Panc1 (cell line): ENCODE data around the gene MYH11. TPM values are rescaled to one million over a fixed set of nuclear protein-coding genes. Genes with fewer than 3 reads are reported as not detected.

Experiments used
- ATAC-seq: fragments of 200-7000 bp; cut with Tn5 transposase; 2 replicates; pipeline ENCODE4 v1.9.1; 2020; ENCODE audit warnings: mild to moderate bottlenecking, moderate library complexity
- BruUV-seq: library from RNA; stranded (reverse); fragments of 400-500 nt; replicated peaks from 2 replicates; lab custom pipeline; 2021; lab: Mats Ljungman, UMichigan
- CTCF ChIA-PET: fragments of 300-600 bp; sonication (Branson Sonifier 250); formaldehyde crosslinking; loops from one replicate; lab custom pipeline; 2022; ENCODE audit warnings: antibody characterized with exemption; lab: Charles Lee
- POLR2A ChIA-PET: fragments of 300-600 bp; sonication (Branson Sonifier 250); formaldehyde crosslinking; loops from one replicate; lab custom pipeline; 2022; ENCODE audit warnings: antibody characterized with exemption; lab: Charles Lee
- DNase-seq: peaks from one replicate; pipeline ENCODE4 v3.0.0-alpha.2; 2010; ENCODE audit warnings: low read depth, low spot score
- H3K27ac ChIP-seq: 2 replicates; pipeline ENCODE4 v1.5.1; 2011; ENCODE audit warnings: mild to moderate bottlenecking, low read length, inconsistent platforms
- H3K27me3 ChIP-seq: fragments of 200-500 bp; sonication (Bioruptor generic); 2 replicates; pipeline ENCODE4 v1.6.0; 2014; ENCODE audit warnings: low read length, inconsistent platforms; ENCODE audit not compliant: control insufficient read depth, insufficient read depth
- H3K36me3 ChIP-seq: fragments of 200-500 bp; sonication (Bioruptor generic); 2 replicates; pipeline ENCODE4 v1.5.1; 2014; ENCODE audit warnings: inconsistent platforms, mild to moderate bottlenecking, low read length, moderate library complexity; ENCODE audit not compliant: control insufficient read depth, insufficient read depth
- H3K4me1 ChIP-seq: 2 replicates; pipeline ENCODE4 v1.5.1; 2011; ENCODE audit warnings: inconsistent platforms, mild to moderate bottlenecking, low read length, moderate library complexity; ENCODE audit not compliant: control insufficient read depth, insufficient read depth
- H3K4me3 ChIP-seq, 2 experiments: 2 replicates each; pipeline ENCODE4 v1.5.1; 2011 to 2012; ENCODE audit warnings: low read depth in 2 of 2, low read length in 2 of 2, mild to moderate bottlenecking in 2 of 2, inconsistent platforms in 1 of 2, moderate library complexity in 1 of 2
- H3K9me3 ChIP-seq: fragments of 200-500 bp; sonication (Bioruptor generic); 2 replicates; pipeline ENCODE4 v1.5.1; 2014; ENCODE audit warnings: low read depth, mild to moderate bottlenecking, inconsistent platforms, low read length, moderate library complexity; ENCODE audit not compliant: control insufficient read depth, insufficient read depth
- POLR2AphosphoS5 ChIP-seq: IDR thresholded peaks from 2 replicates; pipeline ENCODE4 v1.6.1; 2012; ENCODE audit warnings: mild to moderate bottlenecking, low read depth, low read length, moderate library complexity
- SIN3A ChIP-seq: IDR thresholded peaks from 2 replicates; pipeline ENCODE4 v1.6.1; 2012; ENCODE audit warnings: low read depth, mild to moderate bottlenecking, low read length, moderate library complexity, borderline replicate concordance; ENCODE audit not compliant: insufficient read depth
- TCF7L2 ChIP-seq: IDR thresholded peaks from 2 replicates; pipeline ENCODE4 v1.6.1; 2011; ENCODE audit warnings: mild to moderate bottlenecking, low read depth, low read length, inconsistent platforms
- in situ Hi-C: cut with HindIII; loops from 2 replicates; pipeline ENCODE4 v1.10.0; 2016; ENCODE audit warnings: low sequenced_read_pairs, low pct_unique_long_range_greater_than_20kb
- intact Hi-C: fragments of 100-400 bp; cut with micrococcal nuclease; formaldehyde crosslinking; loops from one replicate; pipeline ENCODE4 v1.10.0; 2022; ENCODE audit not compliant: unreplicated experiment
- total RNA-seq: library from RNA; stranded (reverse); gene quantifications from one replicate; pipeline ENCODE4 v1.2.1, GENCODE V29; 2021; ENCODE audit not compliant: unreplicated experiment
- TF ChIP-seq, protein P1 (sequence below), 2 experiments: IDR thresholded peaks; 2 replicates each; pipeline ENCODE4 v1.6.1; 2011 to 2012; ENCODE audit warnings: low read depth in 2 of 2, control low read depth in 1 of 2, low read length in 1 of 2, mild to moderate bottlenecking in 1 of 2, moderate library complexity in 1 of 2; ENCODE audit not compliant: insufficient read depth in 1 of 2
- TF ChIP-seq, protein P2 (sequence below): fragments of 450-650 bp; IDR thresholded peaks from 2 replicates; pipeline ENCODE4 v1.5.1; 2017; ENCODE audit warnings: mild to moderate bottlenecking

MYH11 gene
- total RNA-seq, 1 experiment from 2014 or later, result 0.51 TPM

DNA sequence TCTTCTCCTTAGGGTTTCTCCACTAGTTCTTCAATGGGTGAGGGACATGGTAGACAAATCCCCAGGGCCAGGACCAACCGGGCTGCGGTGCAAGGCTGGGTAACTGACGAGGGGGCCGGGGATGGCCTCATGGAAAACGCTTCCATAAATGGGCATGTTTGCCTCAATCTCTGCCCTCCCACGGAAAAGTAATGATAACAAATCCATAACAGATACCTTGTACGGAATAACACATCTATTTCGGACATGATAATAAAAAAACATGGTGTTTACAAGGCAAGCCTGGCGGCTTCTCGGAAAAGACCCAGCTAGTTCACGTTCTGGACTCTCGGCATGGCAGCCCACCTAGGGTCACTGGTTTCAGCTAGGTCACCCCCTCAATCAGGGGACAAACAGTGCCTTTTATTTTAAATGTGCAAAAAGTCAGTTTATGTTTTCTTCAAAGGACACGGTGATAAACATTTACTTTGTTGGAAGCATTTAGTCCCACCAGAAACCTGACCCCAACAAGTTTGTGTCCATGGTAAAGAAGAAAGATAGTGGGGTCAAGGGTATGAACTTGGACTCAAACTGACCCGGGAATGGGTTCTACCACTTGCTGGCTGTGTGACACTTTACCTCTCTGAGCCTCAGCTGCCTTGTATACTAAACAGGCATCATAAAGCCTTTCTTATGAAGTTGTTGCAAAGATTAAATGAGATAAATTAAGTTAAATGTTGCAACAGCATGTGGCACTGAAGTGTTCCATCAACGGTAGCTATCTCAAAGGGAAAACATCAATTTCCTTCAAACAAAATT lies 1.7 kb downstream of the MYH11 start:
- ATAC-seq (no peak), DNase-seq (no peak)
- TF ChIP-seq, protein P1, sequence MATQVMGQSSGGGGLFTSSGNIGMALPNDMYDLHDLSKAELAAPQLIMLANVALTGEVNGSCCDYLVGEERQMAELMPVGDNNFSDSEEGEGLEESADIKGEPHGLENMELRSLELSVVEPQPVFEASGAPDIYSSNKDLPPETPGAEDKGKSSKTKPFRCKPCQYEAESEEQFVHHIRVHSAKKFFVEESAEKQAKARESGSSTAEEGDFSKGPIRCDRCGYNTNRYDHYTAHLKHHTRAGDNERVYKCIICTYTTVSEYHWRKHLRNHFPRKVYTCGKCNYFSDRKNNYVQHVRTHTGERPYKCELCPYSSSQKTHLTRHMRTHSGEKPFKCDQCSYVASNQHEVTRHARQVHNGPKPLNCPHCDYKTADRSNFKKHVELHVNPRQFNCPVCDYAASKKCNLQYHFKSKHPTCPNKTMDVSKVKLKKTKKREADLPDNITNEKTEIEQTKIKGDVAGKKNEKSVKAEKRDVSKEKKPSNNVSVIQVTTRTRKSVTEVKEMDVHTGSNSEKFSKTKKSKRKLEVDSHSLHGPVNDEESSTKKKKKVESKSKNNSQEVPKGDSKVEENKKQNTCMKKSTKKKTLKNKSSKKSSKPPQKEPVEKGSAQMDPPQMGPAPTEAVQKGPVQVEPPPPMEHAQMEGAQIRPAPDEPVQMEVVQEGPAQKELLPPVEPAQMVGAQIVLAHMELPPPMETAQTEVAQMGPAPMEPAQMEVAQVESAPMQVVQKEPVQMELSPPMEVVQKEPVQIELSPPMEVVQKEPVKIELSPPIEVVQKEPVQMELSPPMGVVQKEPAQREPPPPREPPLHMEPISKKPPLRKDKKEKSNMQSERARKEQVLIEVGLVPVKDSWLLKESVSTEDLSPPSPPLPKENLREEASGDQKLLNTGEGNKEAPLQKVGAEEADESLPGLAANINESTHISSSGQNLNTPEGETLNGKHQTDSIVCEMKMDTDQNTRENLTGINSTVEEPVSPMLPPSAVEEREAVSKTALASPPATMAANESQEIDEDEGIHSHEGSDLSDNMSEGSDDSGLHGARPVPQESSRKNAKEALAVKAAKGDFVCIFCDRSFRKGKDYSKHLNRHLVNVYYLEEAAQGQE (IDR thresholded peaks at IDR 0.05; ENCODE audit: insufficient read depth in 1 of 2, low read depth in 2 of 2, low read length in 1 of 2), result no peak
- no peak for TF ChIP-seq TCF7L2
- TF ChIP-seq, protein P2, sequence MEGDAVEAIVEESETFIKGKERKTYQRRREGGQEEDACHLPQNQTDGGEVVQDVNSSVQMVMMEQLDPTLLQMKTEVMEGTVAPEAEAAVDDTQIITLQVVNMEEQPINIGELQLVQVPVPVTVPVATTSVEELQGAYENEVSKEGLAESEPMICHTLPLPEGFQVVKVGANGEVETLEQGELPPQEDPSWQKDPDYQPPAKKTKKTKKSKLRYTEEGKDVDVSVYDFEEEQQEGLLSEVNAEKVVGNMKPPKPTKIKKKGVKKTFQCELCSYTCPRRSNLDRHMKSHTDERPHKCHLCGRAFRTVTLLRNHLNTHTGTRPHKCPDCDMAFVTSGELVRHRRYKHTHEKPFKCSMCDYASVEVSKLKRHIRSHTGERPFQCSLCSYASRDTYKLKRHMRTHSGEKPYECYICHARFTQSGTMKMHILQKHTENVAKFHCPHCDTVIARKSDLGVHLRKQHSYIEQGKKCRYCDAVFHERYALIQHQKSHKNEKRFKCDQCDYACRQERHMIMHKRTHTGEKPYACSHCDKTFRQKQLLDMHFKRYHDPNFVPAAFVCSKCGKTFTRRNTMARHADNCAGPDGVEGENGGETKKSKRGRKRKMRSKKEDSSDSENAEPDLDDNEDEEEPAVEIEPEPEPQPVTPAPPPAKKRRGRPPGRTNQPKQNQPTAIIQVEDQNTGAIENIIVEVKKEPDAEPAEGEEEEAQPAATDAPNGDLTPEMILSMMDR, result no peak
- TF ChIP-seq SIN3A, result no peak
- no peak for TF ChIP-seq POLR2AphosphoS5
- ChIA-PET CTCF (no interaction called here), POLR2A (no interaction called here)
- no peak overlapping the region for H3K27ac ChIP-seq
- peaks cover 25% of the 10 kb centered on the region for H3K27me3 ChIP-seq
- H3K4me1 ChIP-seq, result peaks cover 11% of the 10 kb centered on the region
- H3K36me3 ChIP-seq, result no peaks in the 10 kb centered on the region
- no peaks in the 10 kb centered on the region for H3K9me3 ChIP-seq
- BruUV-seq, result no TSS peak
- intact Hi-C loops, result no loop called here
- in situ Hi-C loops, result no loop called here
- no peak overlapping the region for H3K4me3 ChIP-seq

DNA sequence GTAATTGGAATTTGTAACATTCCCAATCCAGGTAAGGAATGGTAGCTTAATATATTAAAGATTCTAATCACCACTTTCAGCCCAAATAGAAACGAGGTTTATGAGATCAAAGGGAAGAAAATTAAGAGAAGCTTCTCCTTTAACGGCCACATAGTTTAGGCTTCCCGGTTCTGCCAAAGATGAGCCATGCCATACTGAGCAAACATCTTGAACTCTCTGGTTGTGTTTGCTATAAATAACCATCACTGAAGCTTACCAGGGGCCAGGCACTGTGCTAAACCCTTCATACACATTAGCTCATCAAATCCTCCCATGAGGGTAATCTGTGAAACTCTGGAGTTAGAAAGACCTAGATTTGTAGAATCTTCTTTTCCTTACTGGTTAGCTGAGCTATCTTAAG lies 2.8 kb downstream of the MYH11 start:
- Histone ChIP-seq H3K36me3 (no peaks in the 10 kb centered on the region), H3K27me3 (peaks cover 25% of the 10 kb centered on the region), H3K4me3 (no peak overlapping the region), H3K27ac (no peak overlapping the region), H3K4me1 (peaks cover 11% of the 10 kb centered on the region), H3K9me3 (no peaks in the 10 kb centered on the region)
- no peak for ATAC-seq
- TF ChIP-seq, protein P2, result no peak
- TF ChIP-seq POLR2AphosphoS5, result no peak
- TF ChIP-seq SIN3A, result no peak
- TF ChIP-seq, protein P1 (IDR thresholded peaks at IDR 0.05; ENCODE audit: insufficient read depth in 1 of 2, low read depth in 2 of 2, low read length in 1 of 2), result no peak
- no peak for TF ChIP-seq TCF7L2
- intact Hi-C loops, result no loop called here
- POLR2A ChIA-PET, result interaction anchor here (0.6 kb wide), 1 partner anchor 29 kb away, joined by 3 read pairs; no protein-coding TSS in a partner anchor
- no TSS peak for BruUV-seq
- CTCF ChIA-PET, result no interaction called here
- no peak for DNase-seq
- in situ Hi-C loops, result no loop called here
